Keratinocyte (primary cell): ENCODE data around the gene EGLN3. TPM values are rescaled to one million over a fixed set of nuclear protein-coding genes. Genes with fewer than 3 reads are reported as not detected.
A peak's percentile ranks its signal among the peaks of the same experiment; 100 is the strongest.

Experiments
- DNase-seq: peaks from one replicate; pipeline ENCODE4 v3.0.0-alpha.2; 2011; ENCODE audit warnings: low read depth, missing footprints, low spot score
- FAIRE-seq: peaks from 2 replicates; lab custom pipeline; 2011; peaks lifted over from hg19 to GRCh38; lab: Jason Lieb, UNC
- H2AFZ ChIP-seq: 2 replicates; pipeline ENCODE4 v1.6.0; 2012; ENCODE audit warnings: low read length, control low read depth, inconsistent platforms; ENCODE audit not compliant: control insufficient read depth
- H3K27ac ChIP-seq: 2 replicates; pipeline ENCODE4 v1.5.1; 2011; ENCODE audit warnings: low read length; ENCODE audit not compliant: control insufficient read depth, insufficient read depth
- H3K27me3 ChIP-seq: 3 replicates; pipeline ENCODE4 v1.6.0; 2011; ENCODE audit warnings: low read length; ENCODE audit not compliant: control insufficient read depth, insufficient read depth; ENCODE audit errors: extremely low read depth
- H3K36me3 ChIP-seq, 2 experiments: 2 replicates in 1 of 2; 3 replicates in 1 of 2; pipeline ENCODE4 v1.5.1; 2011; ENCODE audit warnings: low read length in 2 of 2, mild to moderate bottlenecking in 1 of 2; ENCODE audit not compliant: control insufficient read depth in 2 of 2, insufficient read depth in 2 of 2; ENCODE audit errors: extremely low read depth in 1 of 2
- H3K4me1 ChIP-seq: 3 replicates; pipeline ENCODE4 v1.5.1; 2011; ENCODE audit warnings: low read length; ENCODE audit not compliant: control insufficient read depth, insufficient read depth; ENCODE audit errors: extremely low read depth
- H3K4me2 ChIP-seq: 3 replicates; pipeline ENCODE4 v1.6.0; 2011; ENCODE audit warnings: low read depth, low read length; ENCODE audit not compliant: control insufficient read depth, insufficient read depth; ENCODE audit errors: extremely low read depth
- H3K4me3 ChIP-seq, 3 experiments: fragments of 200-600 bp in 1 of 3; sonication (generic) in 1 of 3; 2 replicates in 2 of 3; 3 replicates in 1 of 3; pipeline ENCODE4 v1.5.1; 2011 to 2016; ENCODE audit warnings: low read length in 3 of 3, mild to moderate bottlenecking in 3 of 3, control low read depth in 2 of 3, inconsistent platforms in 1 of 3, low read depth in 1 of 3, mixed read lengths in 1 of 3, mixed run types in 1 of 3, moderate library complexity in 1 of 3; ENCODE audit not compliant: control insufficient read depth in 2 of 3, insufficient read depth in 2 of 3; ENCODE audit errors: extremely low read depth in 1 of 3
- H3K79me2 ChIP-seq: 2 replicates; pipeline ENCODE4 v1.6.0; 2012; ENCODE audit warnings: low read length; ENCODE audit not compliant: control insufficient read depth, insufficient read depth
- H3K9ac ChIP-seq: 3 replicates; pipeline ENCODE4 v1.6.0; 2011; ENCODE audit warnings: low read length; ENCODE audit not compliant: control insufficient read depth, insufficient read depth; ENCODE audit errors: extremely low read depth
- H3K9me1 ChIP-seq: 3 replicates; pipeline ENCODE4 v1.6.0; 2011; ENCODE audit warnings: low read length; ENCODE audit not compliant: control insufficient read depth, insufficient read depth; ENCODE audit errors: extremely low read depth
- H3K9me3 ChIP-seq: 2 replicates; pipeline ENCODE4 v1.5.1; 2012; ENCODE audit warnings: low read depth, low read length; ENCODE audit not compliant: control insufficient read depth
- H4K20me1 ChIP-seq: 3 replicates; pipeline ENCODE4 v1.6.0; 2011; ENCODE audit warnings: low read length; ENCODE audit not compliant: control insufficient read depth, insufficient read depth; ENCODE audit errors: extremely low read depth
- CTCF ChIP-seq, 3 experiments: IDR thresholded peaks in 1 of 3; conservative IDR thresholded peaks in 1 of 3; optimal IDR thresholded peaks in 1 of 3; 2 replicates in 2 of 3; 3 replicates in 1 of 3; pipeline versions ENCODE3 to v1.5.1; 2011; ENCODE audit warnings: low read length in 3 of 3, mild to moderate bottlenecking in 3 of 3, moderate library complexity in 2 of 3, control low read depth in 1 of 3, inconsistent platforms in 1 of 3; ENCODE audit not compliant: insufficient read depth in 2 of 3; ENCODE audit errors: extremely low read depth in 1 of 3
- EZH2 ChIP-seq: IDR thresholded peaks from one replicate; pipeline ENCODE4 v1.6.1; 2012; ENCODE audit warnings: inconsistent platforms, mild to moderate bottlenecking, low read length, moderate library complexity
- dilution Hi-C: fragments of 300-500 bp; cut with MboI; formaldehyde crosslinking; loops from one replicate; pipeline ENCODE4 v1.7.0; 2020; ENCODE audit warnings: low sequenced_read_pairs; ENCODE audit not compliant: extremely low pct_ligation_motif_present
- polyA plus RNA-seq, 5 experiments: library from polyadenylated mRNA; depleted of rRNA in 3 of 5; stranded (reverse) in 3 of 5; stranded (forward) in 1 of 5; unstranded in 1 of 5; fragments of >200 nt; gene quantifications; 1 replicate in 1 of 5; 2 replicates in 3 of 5; 3 replicates in 1 of 5; pipeline versions ENCODE4 v1.2.1 to v1.2.3, GENCODE V29; 2011 to 2012; ENCODE audit warnings: missing spikeins in 2 of 5, low read depth in 1 of 5, low replicate concordance in 1 of 5

The EGLN3 gene
- polyA plus RNA-seq, 1 donor (not counting 4 experiments of a cell fraction or from before 2014, with no cell fraction given): 9.3 TPM

- dilution Hi-C loops: no loop called here
- no peak overlapping the region for H3K27ac ChIP-seq
Observed at GRCh38 chr14:33914676-33915516, 36.0 kb downstream of the EGLN3 start.

GRCh38 chr14:33911046-33911445 lies 39.8 kb downstream of the EGLN3 start:
- no peak for FAIRE-seq
- H3K36me3 ChIP-seq: no peaks in the 10 kb centered on the region
- no peak overlapping the region for H3K27ac ChIP-seq
- dilution Hi-C loops: no loop called here
- H3K27me3 ChIP-seq: no peaks in the 10 kb centered on the region
- H3K4me1 ChIP-seq: peaks cover 5% of the 10 kb centered on the region
- TF ChIP-seq CTCF (optimal IDR thresholded peaks at IDR 0.05 in 1 of 3, IDR thresholded peaks at IDR 0.05 in 1 of 3, conservative IDR thresholded peaks at IDR 0.05 in 1 of 3; ENCODE audit: extremely low read depth in 1 of 3, insufficient read depth in 2 of 3, low read length in 3 of 3): no peak
- TF ChIP-seq EZH2: no peak
- H3K9ac ChIP-seq: no peak overlapping the region
- no peak overlapping the region for H3K4me3 ChIP-seq
- DNase-seq: no peak
- H3K4me2 ChIP-seq: no peak overlapping the region
- H3K9me1 ChIP-seq: no peaks in the 10 kb centered on the region
- H2AFZ ChIP-seq: no peak overlapping the region
- no peaks in the 10 kb centered on the region for H3K79me2 ChIP-seq
- H4K20me1 ChIP-seq: no peaks in the 10 kb centered on the region
- no peaks in the 10 kb centered on the region for H3K9me3 ChIP-seq

More at GRCh38 chr14:33914676-33915516, 36.0 kb downstream of the EGLN3 start:
- H2AFZ ChIP-seq: no peak overlapping the region
- no peaks in the 10 kb centered on the region for H4K20me1 ChIP-seq
- H3K4me3 ChIP-seq: no peak overlapping the region
- H3K9ac ChIP-seq: no peak overlapping the region
- H3K36me3 ChIP-seq: no peaks in the 10 kb centered on the region
- H3K9me1 ChIP-seq: no peaks in the 10 kb centered on the region
- FAIRE-seq: peak; percentile 63
- TF ChIP-seq CTCF (optimal IDR thresholded peaks at IDR 0.05 in 1 of 3, IDR thresholded peaks at IDR 0.05 in 1 of 3, conservative IDR thresholded peaks at IDR 0.05 in 1 of 3; ENCODE audit: extremely low read depth in 1 of 3, insufficient read depth in 2 of 3, low read length in 3 of 3) (peak in 1 of 3 experiments; percentile 7), EZH2 (no peak)
- no peaks in the 10 kb centered on the region for H3K9me3 ChIP-seq
- no peaks in the 10 kb centered on the region for H3K79me2 ChIP-seq
- no peaks in the 10 kb centered on the region for H3K27me3 ChIP-seq
- DNase-seq: peak; percentile 1
- peaks cover 8% of the 10 kb centered on the region for H3K4me1 ChIP-seq
- no peak overlapping the region for H3K4me2 ChIP-seq
